HEK293T (cell line): ENCODE measurements around the gene NAGLU.
A peak's percentile ranks its signal among the peaks of the same experiment; 100 is the strongest.
"Not testable (repeated sequence)": the region's sequence is repeated elsewhere in the genome, so short reads cannot be mapped to it uniquely, and the experiment has no call there.

Source experiments
- CTCF ChIA-PET: fragments of 350-600 bp; formaldehyde crosslinking; extraction: SDS; loops from one replicate; lab custom pipeline; 2021; ENCODE audit warnings: antibody characterized with exemption, inconsistent platforms; lab: Yijun Ruan, JAX
- POLR2A ChIA-PET: fragments of 350-600 bp; formaldehyde crosslinking; extraction: SDS; loops from one replicate; lab custom pipeline; 2020; ENCODE audit warnings: antibody characterized with exemption, inconsistent platforms; lab: Yijun Ruan, JAX
- DNase-seq: peaks from one replicate; pipeline ENCODE4 v3.0.0; 2012; ENCODE audit warnings: mixed read lengths; ENCODE audit errors: extremely low spot score
- ARNT ChIP-seq: fragments of 450-650 bp; IDR thresholded peaks from 2 replicates; pipeline ENCODE4 v1.6.1; 2017; ENCODE audit warnings: mild to moderate bottlenecking
- BHLHE40 ChIP-seq: fragments of 450-650 bp; IDR thresholded peaks from 2 replicates; pipeline ENCODE4 v1.6.1; 2016; ENCODE audit warnings: mild to moderate bottlenecking, moderate library complexity, borderline replicate concordance
- CTBP1 ChIP-seq: fragments of 450-650 bp; IDR thresholded peaks from 2 replicates; pipeline ENCODE4 v1.6.1; 2016; ENCODE audit warnings: borderline replicate concordance
- ELF4 ChIP-seq: fragments of 450-650 bp; IDR thresholded peaks from 2 replicates; pipeline ENCODE4 v1.6.1; 2017; ENCODE audit warnings: antibody characterized with exemption
- FOXA1 ChIP-seq: fragments of 450-650 bp; IDR thresholded peaks from 2 replicates; pipeline ENCODE4 v1.6.1; 2016; ENCODE audit warnings: mild to moderate bottlenecking
- FOXK2 ChIP-seq: fragments of 450-650 bp; IDR thresholded peaks from 2 replicates; pipeline ENCODE4 v1.6.1; 2016; ENCODE audit warnings: mild to moderate bottlenecking
- FOXM1 ChIP-seq: fragments of 450-650 bp; IDR thresholded peaks from 2 replicates; pipeline ENCODE4 v1.6.1; 2017; ENCODE audit warnings: mild to moderate bottlenecking, borderline replicate concordance
- HDGF ChIP-seq: fragments of 450-650 bp; IDR thresholded peaks from 2 replicates; pipeline ENCODE4 v1.6.1; 2017; ENCODE audit warnings: antibody characterized with exemption, borderline replicate concordance
- L3MBTL2 ChIP-seq: fragments of 450-650 bp; conservative IDR thresholded peaks from 2 replicates; pipeline ENCODE4 v1.6.1; 2016; ENCODE audit warnings: mild to moderate bottlenecking
- LEF1 ChIP-seq: fragments of 450-650 bp; IDR thresholded peaks from 2 replicates; pipeline ENCODE4 v1.6.1; 2017; ENCODE audit warnings: mild to moderate bottlenecking, borderline replicate concordance
- NFRKB ChIP-seq: fragments of 450-650 bp; IDR thresholded peaks from 2 replicates; pipeline ENCODE4 v1.6.1; 2016; ENCODE audit warnings: mild to moderate bottlenecking, moderate library complexity
- PKNOX1 ChIP-seq: fragments of 450-650 bp; IDR thresholded peaks from 2 replicates; pipeline ENCODE4 v1.6.1; 2016
- SP1 ChIP-seq: fragments of 450-650 bp; IDR thresholded peaks from 2 replicates; pipeline ENCODE4 v1.6.1; 2017
- SUZ12 ChIP-seq: fragments of 450-650 bp; IDR thresholded peaks from 2 replicates; pipeline ENCODE4 v1.6.1; 2016; ENCODE audit warnings: mild to moderate bottlenecking
- TARDBP ChIP-seq: fragments of 450-650 bp; IDR thresholded peaks from 2 replicates; pipeline ENCODE4 v1.6.1; 2016
- ZNF384 ChIP-seq: fragments of 450-650 bp; IDR thresholded peaks from 2 replicates; pipeline ENCODE4 v1.6.1; 2016

NAGLU gene

GRCh38 chr17:42553866-42554249, 17.8 kb downstream of the NAGLU start:
- ChIA-PET POLR2A (interaction anchor here (1.1 to 4.0 kb wide), 11 partner anchors 8 to 987 kb away, joined by 3 to 37 read pairs (median 6); partner anchors contain the start of genes BECN1, MLX, NAGLU and VPS25), CTCF (no interaction called here)
- TF ChIP-seq HDGF: no peak
- no peak for TF ChIP-seq PKNOX1
- no peak for DNase-seq

GRCh38 chr17:42554250-42555121, 18.4 kb downstream of the NAGLU start:
- ChIA-PET CTCF (no interaction called here), POLR2A (interaction anchor here (0.7 to 4.0 kb wide), 20 partner anchors 8 to 986 kb away, joined by 3 to 37 read pairs (median 6); partner anchors contain the start of genes BECN1, MLX, NAGLU and PSMC3IP)
- TF ChIP-seq ELF4: no peak
- no peak for TF ChIP-seq TARDBP
- TF ChIP-seq PKNOX1: peak; percentile 54
- 0 out of 2 replicates have a peak, but pooled peaks have one; percentile 87 for TF ChIP-seq HDGF
- no peak for TF ChIP-seq LEF1
- no peak for TF ChIP-seq BHLHE40
- no peak for TF ChIP-seq FOXA1
- TF ChIP-seq L3MBTL2: peak; percentile 58
- no peak for TF ChIP-seq NFRKB
- no peak for TF ChIP-seq CTBP1
- peak; percentile 86 for DNase-seq

- CTCF ChIA-PET: no interaction called here
- POLR2A ChIA-PET: interaction anchor here (0.7 to 4.0 kb wide), 17 partner anchors 9 to 218 kb away, joined by 3 to 37 read pairs (median 6); partner anchors contain the start of genes MLX, NAGLU, PSMC3IP and RETREG3
- DNase-seq: no peak
- TF ChIP-seq CTBP1 (no peak), ELF4 (no peak), TARDBP (no peak), HDGF (no peak), NFRKB (no peak), L3MBTL2 (no peak), ARNT (no peak), BHLHE40 (no peak), SP1 (no peak), ZNF384 (no peak), LEF1 (no peak), SUZ12 (no peak)
Observed at GRCh38 chr17:42555122-42555622, 19.1 kb downstream of the NAGLU start.

GRCh38 chr17:42555961-42556617, 20.0 kb downstream of the NAGLU start:
- POLR2A ChIA-PET, DNase-seq, CTCF ChIA-PET: not testable (repeated sequence)

- POLR2A ChIA-PET: interaction anchor here (0.7 to 2.0 kb wide), 3 partner anchors 11 to 102 kb away, joined by 3 to 6 read pairs (median 4); partner anchors contain the start of gene NAGLU
- no peak for TF ChIP-seq ELF4
- no peak for TF ChIP-seq FOXM1
- TF ChIP-seq FOXA1: no peak
- no peak for TF ChIP-seq SUZ12
- TF ChIP-seq ARNT: no peak
- TF ChIP-seq LEF1: no peak
- TF ChIP-seq NFRKB: no peak
- TF ChIP-seq HDGF: no peak
- no peak for TF ChIP-seq L3MBTL2
- TF ChIP-seq BHLHE40: no peak
- no peak for TF ChIP-seq ZNF384
- no peak for TF ChIP-seq PKNOX1
- no peak for TF ChIP-seq CTBP1
- TF ChIP-seq FOXK2: no peak
- no peak for TF ChIP-seq SP1
- TF ChIP-seq TARDBP: no peak
- CTCF ChIA-PET: interaction anchor here (0.6 kb wide), 1 partner anchor 23 kb away, joined by 5 read pairs; the partner anchor contains the start of gene NAGLU
- no peak for DNase-seq
Observed at GRCh38 chr17:42559075-42559474, 23.0 kb downstream of the NAGLU start.
